ENCODE results near the gene ZNF410.

ZNF410 gene

GRCh38 chr14:73949752-73950734, 63.4 kb downstream of the ZNF410 start, which contains the start of the genes COQ6 and FAM161B:
Gene COQ6, plus strand, starts transcription at chr14:73950302. Its CDS starts 31 bp downstream, at chr14:73950333.
Gene FAM161B, minus strand, starts transcription at chr14:73950094. Its CDS starts 68 bp downstream, at chr14:73950026.
- peak; percentile 72 for DNase-seq (ENCODE audit: low read depth)

DNA sequence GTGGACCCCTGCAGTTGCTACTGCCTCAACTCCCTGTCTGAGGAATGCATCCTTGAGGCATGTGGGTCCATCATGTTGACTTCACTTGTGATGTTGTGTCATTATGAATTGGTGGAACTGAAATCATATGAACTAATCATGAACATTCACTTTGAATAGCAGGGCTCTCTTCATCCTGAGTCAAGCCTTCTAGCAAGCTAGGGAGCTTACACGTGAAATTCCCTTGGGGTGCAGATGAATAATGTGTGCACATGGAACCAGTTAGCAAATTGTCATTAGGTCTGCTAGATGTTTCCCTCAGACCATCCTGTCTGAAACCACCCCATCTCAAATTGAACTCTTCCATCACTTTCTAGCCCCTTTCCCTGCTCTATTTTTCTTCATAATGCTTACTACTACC, 67.1 kb downstream of the ZNF410 start:
- DNase-seq (ENCODE audit: low read depth): no peak

- no peak for DNase-seq (ENCODE audit: low read depth)
Measured at GRCh38 chr14:73955674-73956073, 69.0 kb downstream of the ZNF410 start.

- DNase-seq (ENCODE audit: low read depth): no peak
Measured at GRCh38 chr14:73958591-73958990, 71.9 kb downstream of the ZNF410 start.

GRCh38 chr14:73961192-73961591, 74.5 kb downstream of the ZNF410 start:
- DNase-seq (ENCODE audit: low read depth): no peak

DNA sequence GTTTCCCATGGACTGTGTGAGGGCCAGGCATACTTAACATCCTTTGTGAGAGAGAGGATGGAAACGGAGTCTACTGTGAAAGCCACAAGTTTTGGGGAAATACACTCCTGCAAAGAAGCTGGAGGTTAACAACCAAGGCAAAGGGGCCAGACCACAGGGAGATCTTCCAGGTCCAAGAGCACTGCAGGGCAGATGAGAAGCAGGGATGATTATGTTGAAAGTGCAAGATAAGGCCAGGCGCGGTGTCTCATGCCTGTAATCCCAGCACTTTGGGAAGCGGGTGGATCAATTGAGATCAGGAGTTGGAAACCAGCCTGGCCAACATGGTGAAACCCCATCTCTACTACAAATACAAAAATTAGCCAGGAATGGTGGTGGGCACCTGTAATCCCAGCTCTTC, 78.6 kb downstream of the ZNF410 start:
- no peak for DNase-seq (ENCODE audit: low read depth)

- DNase-seq (ENCODE audit: low read depth): no peak
Measured at GRCh38 chr14:73968885-73969284, 82.2 kb downstream of the ZNF410 start.

GRCh38 chr14:73973497-73973896, 86.8 kb downstream of the ZNF410 start:
- DNase-seq (ENCODE audit: low read depth): no peak

DNA sequence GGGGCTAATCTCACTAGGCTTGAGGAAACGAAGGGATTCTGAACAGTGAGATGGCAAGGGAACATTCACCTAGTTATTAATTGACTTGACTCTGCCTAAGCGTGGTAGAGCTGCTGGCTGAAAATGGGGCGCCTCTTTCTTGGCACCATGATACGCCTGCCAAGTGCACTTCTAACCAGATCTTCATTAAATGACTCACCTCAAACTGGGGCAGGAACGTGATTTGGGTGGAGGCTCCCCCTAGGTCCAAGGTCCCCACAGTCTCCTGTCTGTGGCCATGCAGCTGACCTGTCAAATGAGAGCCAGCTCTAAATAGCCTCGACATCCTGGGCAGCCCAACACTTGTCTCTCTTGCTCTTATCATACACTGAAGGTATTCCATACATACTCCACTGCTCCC, 89.5 kb downstream of the ZNF410 start:
- DNase-seq (ENCODE audit: low read depth): no peak

DNA sequence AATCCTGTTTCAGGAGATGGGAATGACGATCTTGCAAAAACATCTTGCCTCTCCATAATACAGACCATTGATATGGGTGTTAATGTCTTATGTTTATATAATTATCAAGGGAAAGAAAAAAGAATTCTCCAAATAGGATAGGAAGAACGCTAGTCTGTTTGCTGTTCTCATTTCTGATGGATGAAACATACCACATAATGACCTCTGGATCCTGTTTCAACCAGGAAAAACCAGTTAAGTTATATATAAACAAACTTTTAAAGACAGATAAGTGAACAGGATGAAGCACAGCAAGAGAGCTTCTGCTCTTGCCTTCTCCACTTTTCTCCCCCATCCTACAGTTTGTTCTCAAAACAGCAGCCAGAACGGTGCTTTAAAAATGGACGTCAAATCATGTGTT, 91.2 kb downstream of the ZNF410 start:
- DNase-seq (ENCODE audit: low read depth): no peak

Data from stimulated activated CD8-positive, alpha-beta memory T cell treated with anti-CD3 and anti-CD28 coated beads, Interleukin-15, amount 100 ng/mL, for 24 hours (primary cell).